HEK293 (cell line): ENCODE measurements around the gene MINDY1.

ENCODE experiments used
- CTCF ChIP-seq: fragments of 450-650 bp; formaldehyde crosslinking; IDR thresholded peaks from 2 replicates; pipeline ENCODE4 v1.5.1; 2016; ENCODE audit warnings: missing biosample characterization, missing genetic modification characterization
- MYNN ChIP-seq: fragments of 450-650 bp; formaldehyde crosslinking; IDR thresholded peaks from 2 replicates; pipeline ENCODE4 v1.5.1; 2016; ENCODE audit warnings: missing biosample characterization, missing genetic modification characterization, borderline replicate concordance
- REST ChIP-seq: fragments of 450-650 bp; formaldehyde crosslinking; IDR thresholded peaks from 2 replicates; pipeline ENCODE4 v1.5.1; 2016; ENCODE audit warnings: missing biosample characterization, missing genetic modification characterization
- SCRT2 ChIP-seq: fragments of 450-650 bp; formaldehyde crosslinking; IDR thresholded peaks from 2 replicates; pipeline ENCODE4 v1.5.1; 2016; ENCODE audit warnings: missing biosample characterization, missing genetic modification characterization
- SP2 ChIP-seq: fragments of 450-650 bp; formaldehyde crosslinking; IDR thresholded peaks from 2 replicates; pipeline ENCODE4 v1.5.1; 2016; ENCODE audit warnings: missing biosample characterization, missing genetic modification characterization
- SP3 ChIP-seq: fragments of 450-650 bp; formaldehyde crosslinking; IDR thresholded peaks from 2 replicates; pipeline ENCODE4 v1.5.1; 2016; ENCODE audit warnings: missing biosample characterization, missing genetic modification characterization
- TCF7L2 ChIP-seq: IDR thresholded peaks from 2 replicates; pipeline ENCODE4 v1.6.1; 2011; ENCODE audit warnings: low read depth, mild to moderate bottlenecking, inconsistent platforms, low read length, moderate library complexity, borderline replicate concordance
- ZNF311 ChIP-seq: fragments of 450-650 bp; formaldehyde crosslinking; IDR thresholded peaks from 2 replicates; pipeline ENCODE4 v1.5.1; 2017; ENCODE audit warnings: missing biosample characterization, missing genetic modification characterization, borderline replicate concordance
- ZNF404 ChIP-seq: fragments of 450-650 bp; formaldehyde crosslinking; IDR thresholded peaks from 2 replicates; pipeline ENCODE4 v1.5.1; 2017; ENCODE audit warnings: missing biosample characterization, missing genetic modification characterization
- ZNF423 ChIP-seq: fragments of 450-650 bp; formaldehyde crosslinking; IDR thresholded peaks from 2 replicates; pipeline ENCODE4 v1.5.1; 2016; ENCODE audit warnings: missing biosample characterization, missing genetic modification characterization
- ZNF521 ChIP-seq: fragments of 450-650 bp; formaldehyde crosslinking; IDR thresholded peaks from 2 replicates; pipeline ENCODE4 v1.5.1; 2017; ENCODE audit warnings: missing biosample characterization, mild to moderate bottlenecking, missing genetic modification characterization
- ZNF629 ChIP-seq: fragments of 450-650 bp; formaldehyde crosslinking; IDR thresholded peaks from 2 replicates; pipeline ENCODE4 v1.5.1; 2017; ENCODE audit warnings: missing biosample characterization, missing genetic modification characterization

- no peak for TF ChIP-seq CTCF (tag by site-specific recombination)
- TF ChIP-seq ZNF311 (tag by site-specific recombination): no peak
- TF ChIP-seq ZNF629 (tag by site-specific recombination): no peak
- peak; percentile 88 for TF ChIP-seq SCRT2 (tag by site-specific recombination)
- TF ChIP-seq TCF7L2: no peak
- 0 out of 2 replicates have a peak, but pooled peaks have one; percentile 10 for TF ChIP-seq ZNF423 (tag by site-specific recombination)
- no peak for TF ChIP-seq ZNF404
- no peak for TF ChIP-seq REST (tag by site-specific recombination)
- TF ChIP-seq MYNN: no peak
- no peak for TF ChIP-seq ZNF521
- no peak; the same call in 1 of the 2 replicates for TF ChIP-seq SP3 (tag by site-specific recombination)
- peak; percentile 66 for TF ChIP-seq SP2
These were observed 25.4 kb downstream of the MINDY1 start for GRCh38 chr1:150981177-150981804.
